ENCODE data around the gene TOX2. TPM values are rescaled to one million over a fixed set of nuclear protein-coding genes. Genes with fewer than 3 reads are reported as not detected.

TOX2 gene
- total and polyA plus RNA-seq, 2 of the 8 experiments (the other 6 are each of a cell fraction or from before 2014, with no cell fraction given) = 1.8 to 3.4 TPM

DNA sequence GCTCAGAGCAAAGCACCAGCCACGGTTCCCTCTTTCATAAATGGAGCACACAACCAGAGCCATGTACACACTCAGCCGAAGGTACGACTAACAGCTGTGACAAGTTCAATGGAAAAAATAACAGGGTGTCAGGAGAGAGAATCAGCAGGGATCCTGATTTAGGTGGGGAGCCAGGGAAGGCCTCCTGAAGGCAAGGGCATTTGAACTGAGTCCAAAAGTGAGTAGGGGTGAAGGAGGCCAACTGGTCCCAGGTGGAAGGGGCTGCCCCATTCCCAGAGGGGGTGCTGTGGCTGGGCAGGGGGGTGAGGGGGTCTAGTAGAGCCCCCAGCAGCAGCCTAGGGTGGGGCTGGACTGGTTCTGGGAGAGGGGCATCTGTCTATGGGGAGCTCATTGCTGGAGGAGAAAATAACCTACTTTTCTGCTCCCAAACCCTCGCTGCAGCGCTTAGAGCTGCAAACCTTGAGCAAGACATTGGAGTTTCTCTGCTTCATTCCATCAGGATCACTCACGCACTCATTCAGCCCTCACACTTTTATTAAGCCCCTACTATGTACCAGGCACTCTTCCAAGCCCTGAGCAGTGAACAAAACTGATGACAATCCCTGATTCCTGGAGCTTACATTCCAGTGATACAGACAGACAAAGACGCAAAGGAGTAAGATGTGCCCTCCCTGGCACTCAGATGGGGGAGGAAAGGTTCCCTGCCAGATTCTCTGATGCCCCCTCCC is 113.5 kb downstream of the TOX2 start:
- Histone ChIP-seq H3K79me2 (ENCODE audit: control insufficient read depth in 1 of 2, insufficient read depth in 2 of 2, low read length in 2 of 2) (no peaks in the 10 kb centered on the region), H3K4me2 (ENCODE audit: insufficient read depth in 1 of 2, low read depth in 2 of 2, low read length in 2 of 2) (no peak overlapping the region), H4K8ac (ENCODE audit: extremely low read depth, insufficient read depth, low read length) (no peak overlapping the region), H4K5ac (ENCODE audit: insufficient read length, low read depth, low read length) (no peak overlapping the region), H3K23ac (ENCODE audit: insufficient read length) (no peak overlapping the region), H3K56ac (replicated peaks; ENCODE audit: insufficient read length, low read depth, low read length) (no peak overlapping the region), H3K9ac (replicated peaks in 1 of 4; ENCODE audit: extremely low read depth in 1 of 4, low read depth in 3 of 4, low read length in 3 of 4) (no peak overlapping the region), H2BK15ac (ENCODE audit: low read length) (no peak overlapping the region), H3K23me2 (ENCODE audit: low read depth, low read length) (no peaks in the 10 kb centered on the region), H3K79me1 (ENCODE audit: low read depth, low read length) (no peaks in the 10 kb centered on the region), H3K4ac (replicated peaks; ENCODE audit: insufficient read length, low read depth, low read length) (no peak overlapping the region), H3K14ac (ENCODE audit: insufficient read length) (no peak overlapping the region), H3K4me3 (ENCODE audit: extremely low read depth in 1 of 4, insufficient read depth in 2 of 4, low read depth in 3 of 4, low read length in 4 of 4) (no peak overlapping the region), H3K27ac (ENCODE audit: low read depth, low read length) (no peak overlapping the region), H2BK5ac (ENCODE audit: low read depth, low read length) (no peak overlapping the region), H2BK12ac (ENCODE audit: low read depth, low read length) (no peak overlapping the region), H3K36me3 (ENCODE audit: control insufficient read depth in 2 of 4, insufficient read depth in 4 of 4, low read length in 3 of 4) (no peaks in the 10 kb centered on the region), H3K9me3 (ENCODE audit: insufficient read depth in 2 of 2, low read depth in 1 of 2, low read length in 1 of 2) (no peaks in the 10 kb centered on the region), H2AFZ (ENCODE audit: low read length) (no peak overlapping the region), H3K27me3 (replicated peaks in 1 of 4; ENCODE audit: control insufficient read depth in 3 of 4, extremely low read depth in 1 of 4, insufficient read depth in 3 of 4, low read length in 3 of 4) (no peaks in the 10 kb centered on the region), H3K4me1 (replicated peaks in 1 of 4; ENCODE audit: control insufficient read depth in 3 of 4, insufficient read depth in 4 of 4, low read length in 3 of 4) (no peaks in the 10 kb centered on the region; a peak in 1 of 7 replicates), H2AK5ac (ENCODE audit: low read depth, low read length) (no peak overlapping the region), H4K91ac (replicated peaks; ENCODE audit: insufficient read length, low read length) (no peak overlapping the region), H2BK120ac (replicated peaks; ENCODE audit: low read depth, low read length) (no peak overlapping the region), H3K18ac (ENCODE audit: extremely low read depth, low read length) (no peak overlapping the region), H2BK20ac (ENCODE audit: low read length) (no peak overlapping the region), H4K20me1 (replicated peaks in 1 of 2; ENCODE audit: control insufficient read depth in 1 of 2, insufficient read depth in 2 of 2, low read length in 2 of 2) (no peaks in the 10 kb centered on the region)
- ChIA-PET CTCF (ENCODE audit: partially characterized antibody) (interaction anchor here (2.3 kb wide), 1 partner anchor 11 kb away, joined by 8 read pairs; no protein-coding TSS in a partner anchor), POLR2A (ENCODE audit: partially characterized antibody) (no interaction called here)
- DNase-seq (ENCODE audit: low read depth in 1 of 2, low spot score in 2 of 2) (no peak), FAIRE-seq (no peak)
- TF ChIP-seq NRF1 (IDR thresholded peaks at IDR 0.05; ENCODE audit: low read depth, low read length) (no peak), BACH1 (IDR thresholded peaks at IDR 0.05; ENCODE audit: low read length) (no peak), SIN3A (conservative IDR thresholded peaks at IDR 0.05 in 1 of 2, IDR thresholded peaks at IDR 0.05 in 1 of 2; ENCODE audit: low read depth in 1 of 2, low read length in 2 of 2) (no peak)
- WGBS, 2 experiments (ENCODE audit: extremely low coverage in 1 of 2, insufficient coverage in 1 of 2, insufficient read length in 1 of 2, insufficient replicate concordance in 2 of 2, low coverage in 1 of 2, low lambda C conversion rate in 2 of 2, missing lambda C conversion rate in 1 of 2) = 88% methylated on average over 7 of the region's 7 CpGs; no CpG with 5 or more reads in 1 of the 2 experiments

All from H1 (cell line).